Liver (tissue), 9 donors: ENCODE results near the gene ANKRD35. TPM values are rescaled to one million over a fixed set of nuclear protein-coding genes. Genes with fewer than 3 reads are reported as not detected.

ENCODE experiments used
- DNase-seq: peaks from one replicate; pipeline ENCODE4 v3.0.0-alpha.2; 2017; ENCODE audit warnings: low spot score
- H3K27ac ChIP-seq, 2 donors: one replicate each; pipeline ENCODE4 v1.7.0; 2013; ENCODE audit warnings: inconsistent platforms in 2 of 2, low read length in 2 of 2, control low read depth in 1 of 2, low read depth in 1 of 2, mild to moderate bottlenecking in 1 of 2
- H3K27me3 ChIP-seq, 4 donors: one replicate each; pipeline versions ENCODE4 v1.6.1 to v1.7.0; 2013; ENCODE audit warnings: low read length in 3 of 4, inconsistent platforms in 1 of 4, mild to moderate bottlenecking in 1 of 4, moderate library complexity in 1 of 4; ENCODE audit not compliant: control insufficient read depth in 4 of 4, insufficient read depth in 4 of 4
- H3K36me3 ChIP-seq, 4 donors: one replicate each; pipeline versions ENCODE4 v1.6.1 to v1.7.0; 2013; ENCODE audit warnings: low read length in 3 of 4, mild to moderate bottlenecking in 3 of 4, low read depth in 1 of 4, moderate library complexity in 1 of 4; ENCODE audit not compliant: control insufficient read depth in 4 of 4, insufficient read depth in 3 of 4
- H3K4me1 ChIP-seq, 4 donors: one replicate each; pipeline versions ENCODE4 v1.6.1 to v1.7.0; 2013; ENCODE audit warnings: low read length in 3 of 4, mild to moderate bottlenecking in 3 of 4, moderate library complexity in 1 of 4; ENCODE audit not compliant: control insufficient read depth in 4 of 4, insufficient read depth in 4 of 4
- H3K4me3 ChIP-seq, 3 donors: one replicate each; pipeline versions ENCODE4 v1.6.1 to v1.7.0; 2013; ENCODE audit warnings: low read length in 3 of 3, control low read depth in 1 of 3, low read depth in 1 of 3, mild to moderate bottlenecking in 1 of 3
- H3K9ac ChIP-seq, 2 donors: one replicate each; pipeline ENCODE4 v1.7.0; 2013; ENCODE audit warnings: low read length in 2 of 2, mild to moderate bottlenecking in 2 of 2, moderate library complexity in 2 of 2, control low read depth in 1 of 2, low read depth in 1 of 2
- H3K9me3 ChIP-seq, 4 donors: one replicate each; pipeline versions ENCODE4 v1.6.1 to v1.7.0; 2013; ENCODE audit warnings: low read length in 3 of 4; ENCODE audit not compliant: control insufficient read depth in 4 of 4
- EGR1 ChIP-seq, 2 donors: IDR thresholded peaks; 2 replicates each; pipeline ENCODE4 v1.6.1; 2016 to 2018; ENCODE audit warnings: antibody characterized with exemption in 2 of 2, low read depth in 2 of 2
- FOXA1 ChIP-seq: IDR thresholded peaks from 2 replicates; pipeline ENCODE4 v1.6.1; 2016; ENCODE audit warnings: antibody characterized with exemption
- FOXA2 ChIP-seq: IDR thresholded peaks from 2 replicates; pipeline ENCODE4 v1.6.1; 2016; ENCODE audit warnings: antibody characterized with exemption
- GABPA ChIP-seq, 2 donors: IDR thresholded peaks in 1 of 2; conservative IDR thresholded peaks in 1 of 2; 2 replicates each; pipeline ENCODE4 v1.6.1; 2016; ENCODE audit warnings: antibody characterized with exemption in 2 of 2, mild to moderate bottlenecking in 1 of 2, moderate library complexity in 1 of 2
- HNF4A ChIP-seq, 2 donors: conservative IDR thresholded peaks; 2 replicates each; pipeline ENCODE4 v1.6.1; 2016; ENCODE audit warnings: antibody characterized with exemption in 2 of 2, mild to moderate bottlenecking in 2 of 2
- HNF4G ChIP-seq: IDR thresholded peaks from 2 replicates; pipeline ENCODE4 v1.6.1; 2016; ENCODE audit warnings: antibody characterized with exemption
- JUND ChIP-seq, 2 donors: IDR thresholded peaks; 2 replicates each; pipeline ENCODE4 v1.6.1; 2016; ENCODE audit warnings: antibody characterized with exemption in 2 of 2
- NR2F2 ChIP-seq: IDR thresholded peaks from 2 replicates; pipeline ENCODE4 v1.6.1; 2016; ENCODE audit warnings: antibody characterized with exemption
- RAD21 ChIP-seq, 2 donors: IDR thresholded peaks; 2 replicates each; pipeline ENCODE4 v1.6.1; 2016; ENCODE audit warnings: antibody characterized with exemption in 2 of 2, mild to moderate bottlenecking in 2 of 2
- RXRA ChIP-seq, 2 donors: IDR thresholded peaks; 2 replicates each; pipeline ENCODE4 v1.6.1; 2017 to 2018; ENCODE audit warnings: antibody characterized with exemption in 2 of 2, mild to moderate bottlenecking in 1 of 2
- SP1 ChIP-seq: IDR thresholded peaks from 2 replicates; pipeline ENCODE4 v1.6.1; 2018; ENCODE audit warnings: antibody characterized with exemption, mild to moderate bottlenecking
- TAF1 ChIP-seq: conservative IDR thresholded peaks from 2 replicates; pipeline ENCODE4 v1.6.1; 2016; ENCODE audit warnings: antibody characterized with exemption, mild to moderate bottlenecking
- YY1 ChIP-seq: IDR thresholded peaks from 2 replicates; pipeline ENCODE4 v1.6.1; 2016; ENCODE audit warnings: antibody characterized with exemption, mild to moderate bottlenecking
- WGBS: extraction: QIAGEN DNeasy Blood & Tissue Kit; methylation state at CpG from one replicate; pipeline ENCODE4 v1.1.7; 2013; 5-methylcytosine and 5-hydroxymethylcytosine counted together
- polyA plus RNA-seq, 2 donors: library from polyadenylated mRNA; stranded (reverse) in 1 of 2; unstranded in 1 of 2; fragments of 200-250 nt in 1 of 2; fragments of >200 nt in 1 of 2; fragmentation: Nextera tagmentation in 1 of 2; extraction: Ambion mirVana in 1 of 2; gene quantifications; one replicate each; pipeline versions ENCODE4 v1.2.1 to v1.2.3, GENCODE V29; 2013 to 2015
- total RNA-seq, 2 donors: library from RNA; depleted of rRNA; stranded (reverse); fragments of >200 nt; gene quantifications; one replicate each; pipeline ENCODE4 v1.2.3, GENCODE V29; 2014
- TF ChIP-seq, protein P1 (sequence below): IDR thresholded peaks from 2 replicates; pipeline ENCODE4 v1.6.1; 2016; ENCODE audit warnings: antibody characterized with exemption
- TF ChIP-seq, protein P2 (sequence below): IDR thresholded peaks from 2 replicates; pipeline ENCODE4 v1.6.1; 2016; ENCODE audit warnings: antibody characterized with exemption
- TF ChIP-seq, protein P3 (sequence below): fragments of 150-350 bp; IDR thresholded peaks from 2 replicates; pipeline ENCODE4 v1.5.1; 2017; ENCODE audit warnings: improper control_type of control experiment, low read depth, low read length; ENCODE audit not compliant: missing input control
- donor health status: healthy.
- donor health status: healthy.
- donor health status: healthy.
- donor health status: healthy.
- donor health status: healthy.

ANKRD35 gene
- total and polyA plus RNA-seq, 4 donors, result 0.05 to 1.9 (median 1.4) TPM

DNA sequence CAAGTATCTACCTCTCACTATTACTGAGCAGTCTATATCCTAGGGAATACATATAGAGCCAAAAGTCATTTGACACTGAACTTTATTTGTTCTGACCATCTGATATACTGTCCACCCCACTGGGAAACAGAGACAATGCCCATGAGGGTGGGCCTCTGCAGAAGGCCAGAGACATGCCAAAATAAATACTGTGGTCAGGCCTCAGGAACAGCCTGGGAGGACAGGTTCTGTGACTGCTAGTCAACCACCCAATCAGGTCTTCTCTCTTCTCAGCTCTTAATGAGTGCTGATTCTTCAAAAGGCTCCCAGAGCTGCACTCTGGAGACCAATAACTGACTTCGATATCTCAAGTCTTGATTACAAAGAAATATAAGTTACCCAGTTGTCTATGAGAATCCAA lies 5.5 kb upstream of the ANKRD35 start:
- no peak for DNase-seq
- Histone ChIP-seq H3K27me3 (no peaks in the 10 kb centered on the region), H3K9me3 (no peaks in the 10 kb centered on the region), H3K36me3 (no peaks in the 10 kb centered on the region), H3K4me1 (peaks cover 0 to 17% (median 5%) of the 10 kb centered on the region in 4 donors), H3K27ac (peak overlapping the region in 1 of 2 donors; percentile 77), H3K9ac (no peak overlapping the region), H3K4me3 (no peak overlapping the region)
- TF ChIP-seq NR2F2, result no peak
- TF ChIP-seq, protein P1, sequence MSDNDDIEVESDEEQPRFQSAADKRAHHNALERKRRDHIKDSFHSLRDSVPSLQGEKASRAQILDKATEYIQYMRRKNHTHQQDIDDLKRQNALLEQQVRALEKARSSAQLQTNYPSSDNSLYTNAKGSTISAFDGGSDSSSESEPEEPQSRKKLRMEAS, result no peak
- TF ChIP-seq GABPA (IDR thresholded peaks at IDR 0.05 in 1 of 2, conservative IDR thresholded peaks at IDR 0.05 in 1 of 2), result no peak
- no peak for TF ChIP-seq FOXA1
- no peak for TF ChIP-seq HNF4G
- TF ChIP-seq JUND (IDR thresholded peaks at IDR 0.05), result no peak
- TF ChIP-seq, protein P2, sequence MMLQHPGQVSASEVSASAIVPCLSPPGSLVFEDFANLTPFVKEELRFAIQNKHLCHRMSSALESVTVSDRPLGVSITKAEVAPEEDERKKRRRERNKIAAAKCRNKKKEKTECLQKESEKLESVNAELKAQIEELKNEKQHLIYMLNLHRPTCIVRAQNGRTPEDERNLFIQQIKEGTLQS, result no peak
- TF ChIP-seq TAF1, result no peak
- TF ChIP-seq, protein P3, sequence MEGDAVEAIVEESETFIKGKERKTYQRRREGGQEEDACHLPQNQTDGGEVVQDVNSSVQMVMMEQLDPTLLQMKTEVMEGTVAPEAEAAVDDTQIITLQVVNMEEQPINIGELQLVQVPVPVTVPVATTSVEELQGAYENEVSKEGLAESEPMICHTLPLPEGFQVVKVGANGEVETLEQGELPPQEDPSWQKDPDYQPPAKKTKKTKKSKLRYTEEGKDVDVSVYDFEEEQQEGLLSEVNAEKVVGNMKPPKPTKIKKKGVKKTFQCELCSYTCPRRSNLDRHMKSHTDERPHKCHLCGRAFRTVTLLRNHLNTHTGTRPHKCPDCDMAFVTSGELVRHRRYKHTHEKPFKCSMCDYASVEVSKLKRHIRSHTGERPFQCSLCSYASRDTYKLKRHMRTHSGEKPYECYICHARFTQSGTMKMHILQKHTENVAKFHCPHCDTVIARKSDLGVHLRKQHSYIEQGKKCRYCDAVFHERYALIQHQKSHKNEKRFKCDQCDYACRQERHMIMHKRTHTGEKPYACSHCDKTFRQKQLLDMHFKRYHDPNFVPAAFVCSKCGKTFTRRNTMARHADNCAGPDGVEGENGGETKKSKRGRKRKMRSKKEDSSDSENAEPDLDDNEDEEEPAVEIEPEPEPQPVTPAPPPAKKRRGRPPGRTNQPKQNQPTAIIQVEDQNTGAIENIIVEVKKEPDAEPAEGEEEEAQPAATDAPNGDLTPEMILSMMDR, result no peak
- no peak for TF ChIP-seq FOXA2
- no peak for TF ChIP-seq EGR1 (IDR thresholded peaks at IDR 0.05; ENCODE audit: low read depth in 2 of 2)
- no peak for TF ChIP-seq YY1
- 57% methylated on average over 1 of the region's 1 CpG for WGBS

DNA sequence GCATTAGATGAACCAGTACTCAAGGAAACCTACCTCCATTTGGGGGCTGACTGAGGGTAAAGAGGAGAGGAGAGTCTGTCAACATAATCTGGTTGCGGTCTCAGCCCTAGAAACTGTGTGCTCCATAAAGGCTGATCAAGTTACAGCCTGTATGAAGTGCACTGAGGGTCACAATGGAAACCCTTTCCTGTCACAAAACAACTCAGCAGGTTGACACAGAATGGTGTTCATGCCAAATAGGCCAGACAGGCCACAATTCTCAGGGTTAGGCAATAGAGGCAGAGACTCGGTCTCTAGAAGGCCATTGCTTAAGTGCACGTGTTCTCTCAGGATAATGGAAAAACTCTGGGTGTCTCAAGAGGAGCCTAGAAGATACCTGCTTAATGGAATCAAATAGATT lies 4.1 kb upstream of the ANKRD35 start:
- Histone ChIP-seq H3K27ac (no peak overlapping the region), H3K27me3 (no peaks in the 10 kb centered on the region), H3K9ac (no peak overlapping the region), H3K36me3 (no peaks in the 10 kb centered on the region), H3K4me3 (no peak overlapping the region), H3K9me3 (no peaks in the 10 kb centered on the region), H3K4me1 (peaks cover 0 to 24% (median 12%) of the 10 kb centered on the region in 4 donors)
- peak in 1 of 2 donors; percentile 15 for TF ChIP-seq RXRA (IDR thresholded peaks at IDR 0.05)
- TF ChIP-seq, protein P3, result no peak
- 73% methylated on average over 3 of the region's 3 CpGs for WGBS
- no peak for DNase-seq

DNA sequence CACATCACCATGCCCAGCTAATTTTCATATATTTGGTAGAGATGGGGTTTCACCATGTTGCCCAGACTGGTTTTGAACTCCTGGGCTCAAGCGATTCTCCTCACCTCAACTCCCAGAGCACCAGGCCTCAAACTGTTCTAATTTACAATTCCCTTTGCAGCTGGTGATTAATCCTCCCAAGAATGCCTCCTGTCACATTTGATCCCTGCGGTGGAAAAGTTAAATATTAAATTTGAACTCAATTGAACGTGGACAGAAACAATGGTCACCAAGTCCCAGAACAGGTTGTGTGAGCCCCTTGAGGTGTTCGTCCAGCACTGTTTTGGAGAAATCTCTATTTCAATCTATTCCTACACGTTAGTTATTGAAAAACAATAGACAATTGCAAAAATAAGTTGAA lies 2.0 kb upstream of the ANKRD35 start:
- Histone ChIP-seq H3K36me3 (no peaks in the 10 kb centered on the region), H3K9me3 (no peaks in the 10 kb centered on the region), H3K27me3 (no peaks in the 10 kb centered on the region), H3K27ac (no peak overlapping the region), H3K4me1 (peaks cover 0 to 24% (median 12%) of the 10 kb centered on the region in 4 donors), H3K4me3 (no peak overlapping the region), H3K9ac (no peak overlapping the region)
- DNase-seq, result no peak
- TF ChIP-seq RAD21 (IDR thresholded peaks at IDR 0.05) (no peak), SP1 (no peak), GABPA (IDR thresholded peaks at IDR 0.05 in 1 of 2, conservative IDR thresholded peaks at IDR 0.05 in 1 of 2) (no peak), EGR1 (IDR thresholded peaks at IDR 0.05; ENCODE audit: low read depth in 2 of 2) (no peak), HNF4A (conservative IDR thresholded peaks at IDR 0.05) (no peak)
- TF ChIP-seq, protein P1, result no peak
- TF ChIP-seq, protein P3, result no peak
- 67% methylated on average over 5 of the region's 5 CpGs for WGBS
